ENCODE results near the gene RAB38.

RAB38 gene

DNA sequence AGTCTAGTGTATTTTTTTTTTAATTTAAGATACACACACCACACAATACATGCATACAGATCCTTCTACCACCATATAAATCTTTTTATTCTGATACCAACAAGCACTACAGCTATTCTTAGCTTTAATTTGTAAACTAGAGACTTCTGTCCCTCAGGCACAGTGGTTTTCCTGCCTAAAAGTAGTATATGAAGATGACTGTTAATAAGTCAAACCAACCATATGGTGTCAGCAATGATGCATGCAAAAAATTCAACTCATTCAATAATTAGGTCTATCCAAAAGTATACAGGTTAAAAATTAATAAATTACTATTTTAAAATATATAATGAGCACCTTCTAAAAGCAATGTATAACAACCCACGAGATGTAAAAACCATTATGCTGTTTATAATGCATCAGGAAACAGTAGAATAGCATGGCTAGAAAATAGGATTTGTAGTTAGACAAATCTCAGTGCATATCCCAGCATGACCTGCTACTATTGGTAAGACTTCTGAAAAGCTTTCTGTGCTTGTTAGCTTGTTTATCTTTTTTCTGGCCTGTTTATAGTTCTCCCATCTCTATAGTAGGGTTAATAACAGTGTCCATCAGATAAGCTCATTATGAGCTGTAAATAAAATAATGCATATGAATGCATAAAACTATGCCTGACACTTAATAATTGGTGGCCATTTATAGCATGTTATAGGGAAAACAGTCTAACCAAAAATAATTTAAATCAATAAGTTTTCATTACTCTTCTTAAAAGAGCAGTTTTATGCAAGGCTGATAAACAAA is 10.2 kb downstream of the RAB38 start:
- TF ChIP-seq, protein P1, sequence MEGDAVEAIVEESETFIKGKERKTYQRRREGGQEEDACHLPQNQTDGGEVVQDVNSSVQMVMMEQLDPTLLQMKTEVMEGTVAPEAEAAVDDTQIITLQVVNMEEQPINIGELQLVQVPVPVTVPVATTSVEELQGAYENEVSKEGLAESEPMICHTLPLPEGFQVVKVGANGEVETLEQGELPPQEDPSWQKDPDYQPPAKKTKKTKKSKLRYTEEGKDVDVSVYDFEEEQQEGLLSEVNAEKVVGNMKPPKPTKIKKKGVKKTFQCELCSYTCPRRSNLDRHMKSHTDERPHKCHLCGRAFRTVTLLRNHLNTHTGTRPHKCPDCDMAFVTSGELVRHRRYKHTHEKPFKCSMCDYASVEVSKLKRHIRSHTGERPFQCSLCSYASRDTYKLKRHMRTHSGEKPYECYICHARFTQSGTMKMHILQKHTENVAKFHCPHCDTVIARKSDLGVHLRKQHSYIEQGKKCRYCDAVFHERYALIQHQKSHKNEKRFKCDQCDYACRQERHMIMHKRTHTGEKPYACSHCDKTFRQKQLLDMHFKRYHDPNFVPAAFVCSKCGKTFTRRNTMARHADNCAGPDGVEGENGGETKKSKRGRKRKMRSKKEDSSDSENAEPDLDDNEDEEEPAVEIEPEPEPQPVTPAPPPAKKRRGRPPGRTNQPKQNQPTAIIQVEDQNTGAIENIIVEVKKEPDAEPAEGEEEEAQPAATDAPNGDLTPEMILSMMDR (IDR thresholded peaks at IDR 0.05; ENCODE audit: control insufficient read depth, insufficient read depth, low read depth, low read length, missing control alignments): no peak

DNA sequence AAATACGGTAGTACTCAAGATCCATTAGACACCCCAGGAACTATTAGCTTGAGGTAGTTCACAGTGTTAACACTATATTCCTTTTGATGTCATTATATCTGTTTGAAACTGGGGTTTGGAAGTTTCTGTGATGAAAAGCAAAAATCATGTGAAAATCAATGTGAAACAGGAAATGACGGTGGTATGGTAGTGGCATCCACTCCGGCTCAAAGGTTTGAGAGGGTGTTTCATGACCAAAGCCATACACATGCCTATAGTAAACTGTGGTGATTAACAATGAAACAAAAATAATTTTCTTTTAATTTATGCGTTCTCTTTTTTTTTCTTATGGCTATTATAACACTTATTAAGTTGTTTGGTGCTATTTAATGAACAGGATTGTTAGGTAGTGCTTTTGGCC is 10.9 kb downstream of the RAB38 start:
- no peak for DNase-seq (ENCODE audit: low read depth)
- TF ChIP-seq, protein P1 (IDR thresholded peaks at IDR 0.05; ENCODE audit: control insufficient read depth, insufficient read depth, low read depth, low read length, missing control alignments): no peak
- no peak overlapping the region for H3K4me3 ChIP-seq (ENCODE audit: control insufficient read depth, low read depth, low read length)

More for the DNA sequence above, 10.2 kb downstream of the RAB38 start:
- DNase-seq (ENCODE audit: low read depth): no peak
- H3K4me3 ChIP-seq (ENCODE audit: control insufficient read depth, low read depth, low read length): no peak overlapping the region

DNA sequence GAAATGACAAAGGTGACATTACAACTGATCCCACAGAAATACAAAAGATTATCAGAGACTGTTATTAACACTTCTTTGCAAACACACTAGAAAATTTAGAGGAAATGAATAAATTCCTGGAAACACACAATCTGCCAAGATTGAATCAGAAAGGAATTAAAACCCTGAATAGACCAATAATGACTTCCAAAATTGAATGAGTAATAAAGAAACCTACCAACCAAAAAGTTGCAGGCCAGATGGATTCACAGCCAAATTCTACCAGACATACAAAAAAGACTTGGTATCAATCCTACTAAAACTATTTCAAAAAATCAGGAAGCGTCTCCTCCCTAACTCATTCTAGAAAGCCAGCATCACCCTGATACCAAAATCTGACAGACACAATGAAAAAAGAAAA is 17.2 kb downstream of the RAB38 start:
- TF ChIP-seq, protein P1 (IDR thresholded peaks at IDR 0.05; ENCODE audit: control insufficient read depth, insufficient read depth, low read depth, low read length, missing control alignments): no peak
- H3K4me3 ChIP-seq (ENCODE audit: control insufficient read depth, low read depth, low read length): no peak overlapping the region

DNA sequence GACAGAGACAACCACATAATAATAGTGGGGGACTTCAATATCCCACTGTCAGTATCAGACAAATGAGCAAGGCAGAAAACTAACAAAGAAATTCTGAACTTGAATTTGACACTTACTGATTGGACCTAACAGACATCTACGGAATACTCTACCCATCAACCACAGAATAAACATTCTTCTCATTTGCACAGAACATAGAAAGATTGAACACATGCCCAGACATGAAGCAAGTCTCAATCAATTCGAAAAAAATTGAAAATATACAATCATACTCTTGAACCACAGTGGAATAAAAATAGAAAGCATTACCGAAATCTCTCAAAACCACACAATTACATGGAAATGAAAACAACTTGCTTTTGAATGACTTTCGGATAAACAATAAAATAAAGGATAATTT is 17.9 kb downstream of the RAB38 start:
- TF ChIP-seq, protein P1 (IDR thresholded peaks at IDR 0.05; ENCODE audit: control insufficient read depth, insufficient read depth, low read depth, low read length, missing control alignments): no peak
- no peak overlapping the region for H3K4me3 ChIP-seq (ENCODE audit: control insufficient read depth, low read depth, low read length)
- no peak for DNase-seq (ENCODE audit: low read depth)

More for the DNA sequence above, 17.2 kb downstream of the RAB38 start:
- DNase-seq (ENCODE audit: low read depth): no peak

DNA sequence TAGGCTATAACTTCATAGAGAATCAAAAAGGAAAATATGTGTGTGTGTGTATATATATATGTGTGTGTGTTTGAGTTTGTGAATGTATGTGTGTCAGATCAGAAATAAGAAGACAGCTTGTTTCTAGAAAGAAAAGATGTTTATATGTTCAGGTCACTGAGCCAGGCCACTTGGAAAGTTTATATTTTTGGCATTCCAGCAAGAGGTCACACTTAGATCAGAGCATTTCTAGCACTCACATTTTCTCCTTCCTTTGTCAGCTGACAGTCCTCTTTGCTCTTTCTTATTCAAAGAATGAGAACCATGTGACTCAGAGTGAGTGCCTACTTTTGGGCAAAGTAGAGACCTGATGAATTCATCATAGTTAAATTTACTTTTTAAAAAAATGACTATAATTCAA is 22.9 kb downstream of the RAB38 start:
- no peak for DNase-seq (ENCODE audit: low read depth)
- TF ChIP-seq, protein P1 (IDR thresholded peaks at IDR 0.05; ENCODE audit: control insufficient read depth, insufficient read depth, low read depth, low read length, missing control alignments): no peak
- no peak overlapping the region for H3K4me3 ChIP-seq (ENCODE audit: control insufficient read depth, low read depth, low read length)

DNA sequence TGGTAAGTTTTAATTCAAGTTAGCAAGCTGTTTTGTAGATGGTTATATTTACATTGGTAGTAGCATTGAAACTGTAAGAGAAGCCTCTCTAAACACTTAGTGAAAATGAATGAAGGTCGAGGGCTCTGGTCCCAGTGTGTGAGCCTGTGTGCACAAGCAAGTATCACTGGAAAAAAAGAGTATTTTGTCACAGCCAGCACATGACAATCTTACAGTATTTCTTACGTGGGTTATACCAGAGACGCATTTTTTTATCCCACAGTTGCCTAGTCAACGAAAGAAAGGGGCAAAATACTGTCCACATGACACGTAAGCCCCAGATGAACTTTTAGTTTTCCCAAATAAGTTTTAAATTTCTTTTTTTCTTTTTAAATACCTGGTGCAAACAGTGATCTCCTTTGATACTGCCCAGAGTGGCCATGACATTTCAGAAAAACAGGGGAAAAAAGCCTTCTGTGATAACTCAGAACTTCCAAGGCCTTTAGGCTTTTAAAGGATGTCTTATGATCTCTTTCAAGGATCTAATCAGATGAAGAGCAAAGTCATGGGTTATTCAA is 23.5 kb downstream of the RAB38 start:
- TF ChIP-seq, protein P1 (IDR thresholded peaks at IDR 0.05; ENCODE audit: control insufficient read depth, insufficient read depth, low read depth, low read length, missing control alignments): no peak
- no peak for DNase-seq (ENCODE audit: low read depth)
- H3K4me3 ChIP-seq (ENCODE audit: control insufficient read depth, low read depth, low read length): no peak overlapping the region
